GM10847 (cell line): ENCODE results near the gene MRTFA.

ENCODE experiments used
- POLR2A ChIP-seq: IDR thresholded peaks from 2 replicates; pipeline ENCODE4 v1.6.1; 2011; ENCODE audit not compliant: insufficient read length; ENCODE audit errors: extremely low read depth

Gene MRTFA

GRCh38 chr22:40419718-40420117 lies 216.8 kb downstream of the MRTFA start:
- TF ChIP-seq POLR2A = no peak

GRCh38 chr22:40418366-40419201 lies 217.9 kb downstream of the MRTFA start:
- no peak for TF ChIP-seq POLR2A

- TF ChIP-seq POLR2A = no peak
Measured at GRCh38 chr22:40417881-40418280, 218.6 kb downstream of the MRTFA start.

- TF ChIP-seq POLR2A = no peak
Measured at GRCh38 chr22:40417041-40417440, 219.5 kb downstream of the MRTFA start.

GRCh38 chr22:40416636-40417035 lies 219.9 kb downstream of the MRTFA start:
- no peak for TF ChIP-seq POLR2A

- TF ChIP-seq POLR2A = no peak
Measured at GRCh38 chr22:40416267-40416570, 220.3 kb downstream of the MRTFA start.

GRCh38 chr22:40415531-40416266 lies 220.8 kb downstream of the MRTFA start:
- TF ChIP-seq POLR2A = no peak

GRCh38 chr22:40414838-40415505 lies 221.5 kb downstream of the MRTFA start:
- TF ChIP-seq POLR2A = no peak

- no peak for TF ChIP-seq POLR2A
Measured at GRCh38 chr22:40414311-40414710, 222.2 kb downstream of the MRTFA start.

GRCh38 chr22:40413873-40414272 lies 222.6 kb downstream of the MRTFA start:
- TF ChIP-seq POLR2A = no peak

GRCh38 chr22:40412441-40412840 lies 224.1 kb downstream of the MRTFA start:
- no peak for TF ChIP-seq POLR2A

GRCh38 chr22:40411506-40411861 lies 225.0 kb downstream of the MRTFA start:
- TF ChIP-seq POLR2A = no peak

GRCh38 chr22:40410731-40411505 lies 225.6 kb downstream of the MRTFA start:
- no peak for TF ChIP-seq POLR2A

- no peak for TF ChIP-seq POLR2A
Measured at GRCh38 chr22:40410272-40410671, 226.2 kb downstream of the MRTFA start.

- TF ChIP-seq POLR2A = no peak
Measured at GRCh38 chr22:40409613-40410113, 226.9 kb downstream of the MRTFA start.

- no peak for TF ChIP-seq POLR2A
Measured at GRCh38 chr22:40408718-40409612, 227.6 kb downstream of the MRTFA start.
